Measurements from ENCODE around the gene DPM3. TPM values are rescaled to one million over a fixed set of nuclear protein-coding genes. Genes with fewer than 3 reads are reported as not detected.

Gene DPM3
- total and polyA plus RNA-seq, 2 of the 13 experiments (the other 11 are each of a cell fraction or from before 2014, with no cell fraction given) = 23.2 to 53.4 TPM

- TF ChIP-seq JARID2 (CRISPR knock-in tag; IDR thresholded peaks at IDR 0.05; ENCODE audit: insufficient replicate concordance) (no peak), HOXA9 (CRISPR knock-in tag; IDR thresholded peaks at IDR 0.05; ENCODE audit: borderline replicate concordance) (no peak), ETV5 (CRISPR knock-in tag; IDR thresholded peaks at IDR 0.05; ENCODE audit: borderline replicate concordance) (peak; percentile 55; the same call in 1 of the 2 replicates), NFATC3 (CRISPR knock-in tag; IDR thresholded peaks at IDR 0.05) (no peak), ZNF10 (CRISPR knock-in tag; IDR thresholded peaks at IDR 0.05; ENCODE audit: borderline replicate concordance, low read depth) (no peak), ZNF350 (CRISPR knock-in tag; IDR thresholded peaks at IDR 0.05; ENCODE audit: borderline replicate concordance, low read depth) (no peak; the same call in 1 of the 2 replicates), PPARG (CRISPR knock-in tag; conservative IDR thresholded peaks at IDR 0.05) (peak; percentile 46; the same call in 1 of the 2 replicates), ARID4A (CRISPR knock-in tag; IDR thresholded peaks at IDR 0.05; ENCODE audit: borderline replicate concordance) (peak; percentile 63; the same call in 1 of the 2 replicates), FOSL2 (CRISPR knock-in tag; IDR thresholded peaks at IDR 0.05) (no peak), SP140L (CRISPR knock-in tag; IDR thresholded peaks at IDR 0.05; ENCODE audit: borderline replicate concordance) (no peak), TEAD2 (CRISPR knock-in tag; IDR thresholded peaks at IDR 0.05) (no peak), SOX13 (IDR thresholded peaks at IDR 0.05) (no peak), SOX13 (CRISPR knock-in tag; conservative IDR thresholded peaks at IDR 0.05 in 1 of 2, IDR thresholded peaks at IDR 0.05 in 1 of 2) (peak in 1 of 2 experiments; percentile 22; a peak in 1 of 4 replicates), NR0B2 (CRISPR knock-in tag; IDR thresholded peaks at IDR 0.05) (no peak), IRF1 (CRISPR knock-in tag; IDR thresholded peaks at IDR 0.05; ENCODE audit: low read depth) (no peak), KLF6 (CRISPR knock-in tag; IDR thresholded peaks at IDR 0.05) (no peak), BRF2 (CRISPR knock-in tag; IDR thresholded peaks at IDR 0.05) (no peak), ZNF280B (CRISPR knock-in tag; IDR thresholded peaks at IDR 0.05; ENCODE audit: borderline replicate concordance) (no peak), ZNF572 (CRISPR knock-in tag; IDR thresholded peaks at IDR 0.05) (no peak), ZNF83 (CRISPR knock-in tag; IDR thresholded peaks at IDR 0.05; ENCODE audit: borderline replicate concordance) (no peak), SUZ12 (IDR thresholded peaks at IDR 0.05; ENCODE audit: low read depth, low read length) (no peak), DNMT1 (CRISPR knock-in tag; IDR thresholded peaks at IDR 0.05) (no peak)
Observed at GRCh38 chr1:155178441-155179111, 38.2 kb upstream of the DPM3 start (continued).
